Activated T-cell treated with anti-CD3 and anti-CD28 coated beads for 24 hours (primary cell): ENCODE results near the gene PFDN2.

Experiments used
- DNase-seq: peaks from one replicate; pipeline ENCODE4 v3.0.0-alpha.2; 2020; ENCODE audit warnings: low read depth

PFDN2 gene

GRCh38 chr1:161051219-161051618, 66.6 kb downstream of the PFDN2 start:
- no peak for DNase-seq
